Mesendoderm (in vitro differentiated cells): ENCODE measurements around the gene RABEPK.
A peak's percentile ranks its signal among the peaks of the same experiment; 100 is the strongest.
"Not testable (repeated sequence)": the region's sequence is repeated elsewhere in the genome, so short reads cannot be mapped to it uniquely, and the experiment has no call there.

ENCODE experiments used
- DNase-seq: peaks from one replicate; pipeline ENCODE4 v3.0.0; 2013
- H2AK5ac ChIP-seq: 2 replicates; pipeline ENCODE4 v1.6.1; 2013; ENCODE audit warnings: low read length, inconsistent platforms
- H2BK120ac ChIP-seq: 2 replicates; pipeline ENCODE4 v1.6.1; 2013; ENCODE audit warnings: low read depth, mild to moderate bottlenecking, low read length, moderate library complexity, mixed read lengths
- H2BK15ac ChIP-seq: replicated peaks from 2 replicates; pipeline ENCODE4 v1.6.1; 2013; ENCODE audit warnings: low read depth, mild to moderate bottlenecking, moderate library complexity
- H2BK5ac ChIP-seq: 2 replicates; pipeline ENCODE4 v1.6.1; 2013; ENCODE audit warnings: low read length, inconsistent platforms
- H3K18ac ChIP-seq: 2 replicates; pipeline ENCODE4 v1.6.1; 2013; ENCODE audit warnings: mild to moderate bottlenecking, low read length, mixed read lengths
- H3K23ac ChIP-seq: one replicate; pipeline ENCODE4 v1.6.1; 2013; ENCODE audit warnings: low read length
- H3K27ac ChIP-seq: 2 replicates; pipeline ENCODE4 v1.5.1; 2013; ENCODE audit warnings: low read depth, mild to moderate bottlenecking, inconsistent platforms, low read length, moderate library complexity
- H3K27me3 ChIP-seq: 2 replicates; pipeline ENCODE4 v1.6.1; 2013; ENCODE audit warnings: low read length, control low read depth, mild to moderate bottlenecking, inconsistent platforms; ENCODE audit not compliant: insufficient read depth, poor library complexity
- H3K36me3 ChIP-seq: 2 replicates; pipeline ENCODE4 v1.6.1; 2013; ENCODE audit warnings: low read length, inconsistent platforms; ENCODE audit not compliant: control insufficient read depth, insufficient read depth
- H3K4ac ChIP-seq: one replicate; pipeline ENCODE4 v1.6.1; 2013; ENCODE audit warnings: low read depth, mild to moderate bottlenecking, low read length, moderate library complexity
- H3K4me1 ChIP-seq: 2 replicates; pipeline ENCODE4 v1.6.1; 2013; ENCODE audit warnings: low read depth, low read length, inconsistent platforms; ENCODE audit not compliant: control insufficient read depth
- H3K4me2 ChIP-seq: 2 replicates; pipeline ENCODE4 v1.6.1; 2013; ENCODE audit warnings: low read length
- H3K4me3 ChIP-seq: 2 replicates; pipeline ENCODE4 v1.5.1; 2013; ENCODE audit warnings: mild to moderate bottlenecking, low read length
- H3K56ac ChIP-seq: one replicate; pipeline ENCODE4 v1.6.1; 2013; ENCODE audit warnings: low read length
- H3K79me1 ChIP-seq: 2 replicates; pipeline ENCODE4 v1.6.1; 2013; ENCODE audit warnings: low read length, inconsistent platforms
- H3K79me2 ChIP-seq: 2 replicates; pipeline ENCODE4 v1.6.1; 2013; ENCODE audit warnings: mild to moderate bottlenecking, low read length; ENCODE audit not compliant: control insufficient read depth, insufficient read depth
- H3K9ac ChIP-seq: 2 replicates; pipeline ENCODE4 v1.6.1; 2013; ENCODE audit warnings: low read length, inconsistent platforms
- H4K5ac ChIP-seq: one replicate; pipeline ENCODE4 v1.6.1; 2013; ENCODE audit warnings: low read length
- H4K8ac ChIP-seq: one replicate; pipeline ENCODE4 v1.6.1; 2013; ENCODE audit warnings: low read depth, mild to moderate bottlenecking, control low read depth, low read length, moderate library complexity
- WGBS: extraction: QIAGEN DNeasy Blood & Tissue Kit; methylation state at CpG from one replicate; pipeline ENCODE4 v1.1.7; 2013; ENCODE audit warnings: low lambda C conversion rate, missing lambda C conversion rate; ENCODE audit not compliant: insufficient coverage; ENCODE audit errors: extremely low coverage; 5-methylcytosine and 5-hydroxymethylcytosine counted together

RABEPK gene

GRCh38 chr9:125202846-125203618, 2.7 kb downstream of the RABEPK start:
- H4K5ac ChIP-seq: no peak overlapping the region
- H3K36me3 ChIP-seq: peaks cover 5% of the 10 kb centered on the region
- no peak overlapping the region for H3K27ac ChIP-seq
- no peak overlapping the region for H3K23ac ChIP-seq
- H3K79me2 ChIP-seq: peaks cover 2% of the 10 kb centered on the region
- H2BK5ac ChIP-seq: no peak overlapping the region
- H3K56ac ChIP-seq: no peak overlapping the region
- no peak overlapping the region for H4K8ac ChIP-seq
- H3K4me2 ChIP-seq: no peak overlapping the region
- H3K4me1 ChIP-seq: peaks cover 4% of the 10 kb centered on the region
- no peaks in the 10 kb centered on the region for H3K27me3 ChIP-seq
- no peak overlapping the region for H2BK120ac ChIP-seq
- no peak overlapping the region for H3K9ac ChIP-seq
- H3K18ac ChIP-seq: no peak overlapping the region
- H2AK5ac ChIP-seq: no peak overlapping the region
- H2BK15ac ChIP-seq: no peak overlapping the region
- no CpG with 5 or more reads among the region's 1 CpG for WGBS
- H3K4ac ChIP-seq: no peak overlapping the region
- H3K79me1 ChIP-seq: peaks cover 2% of the 10 kb centered on the region
- H3K4me3 ChIP-seq: no peak overlapping the region
- DNase-seq: peak; percentile 13

GRCh38 chr9:125204477-125204876, 4.1 kb downstream of the RABEPK start:
- no peak overlapping the region for H2AK5ac ChIP-seq
- H3K4me1 ChIP-seq: peaks cover 4% of the 10 kb centered on the region
- H3K56ac ChIP-seq: no peak overlapping the region
- no peak overlapping the region for H2BK15ac ChIP-seq
- H4K5ac ChIP-seq: no peak overlapping the region
- no peak overlapping the region for H2BK5ac ChIP-seq
- H3K79me2 ChIP-seq: peaks cover 2% of the 10 kb centered on the region
- no peak overlapping the region for H2BK120ac ChIP-seq
- no peak overlapping the region for H4K8ac ChIP-seq
- DNase-seq: no peak
- peaks cover 5% of the 10 kb centered on the region for H3K36me3 ChIP-seq
- no peak overlapping the region for H3K18ac ChIP-seq
- H3K23ac ChIP-seq: no peak overlapping the region
- H3K9ac ChIP-seq: no peak overlapping the region
- peaks cover 2% of the 10 kb centered on the region for H3K79me1 ChIP-seq
- no peak overlapping the region for H3K4ac ChIP-seq
- no peak overlapping the region for H3K27ac ChIP-seq
- no CpG with 5 or more reads among the region's 3 CpGs for WGBS
- no peak overlapping the region for H3K4me2 ChIP-seq
- H3K27me3 ChIP-seq: no peaks in the 10 kb centered on the region
- no peak overlapping the region for H3K4me3 ChIP-seq

GRCh38 chr9:125214186-125214585, 13.8 kb downstream of the RABEPK start:
- H3K4me3 ChIP-seq: no peak overlapping the region
- H3K23ac ChIP-seq: no peak overlapping the region
- no peak overlapping the region for H3K4me2 ChIP-seq
- H2BK120ac ChIP-seq: no peak overlapping the region
- H2BK15ac ChIP-seq: no peak overlapping the region
- DNase-seq: no peak
- H3K79me2 ChIP-seq: no peaks in the 10 kb centered on the region
- H2AK5ac ChIP-seq: no peak overlapping the region
- H3K56ac ChIP-seq: no peak overlapping the region
- H3K4me1 ChIP-seq: no peaks in the 10 kb centered on the region
- WGBS: no CpG with 5 or more reads among the region's 5 CpGs
- H3K9ac ChIP-seq: no peak overlapping the region
- no peak overlapping the region for H4K5ac ChIP-seq
- H3K4ac ChIP-seq: no peak overlapping the region
- H3K36me3 ChIP-seq: no peaks in the 10 kb centered on the region
- no peak overlapping the region for H3K27ac ChIP-seq
- no peaks in the 10 kb centered on the region for H3K27me3 ChIP-seq
- no peak overlapping the region for H2BK5ac ChIP-seq
- no peak overlapping the region for H3K18ac ChIP-seq
- H4K8ac ChIP-seq: no peak overlapping the region
- H3K79me1 ChIP-seq: no peaks in the 10 kb centered on the region

- no peak overlapping the region for H3K4me2 ChIP-seq
- H3K27me3 ChIP-seq: no peaks in the 10 kb centered on the region
- H2BK5ac ChIP-seq: no peak overlapping the region
- H2BK120ac ChIP-seq: no peak overlapping the region
- H3K27ac ChIP-seq: no peak overlapping the region
- H3K23ac ChIP-seq: no peak overlapping the region
- H3K79me2 ChIP-seq: no peaks in the 10 kb centered on the region
- H3K4ac ChIP-seq: no peak overlapping the region
- H3K36me3 ChIP-seq: no peaks in the 10 kb centered on the region
- no peak overlapping the region for H4K8ac ChIP-seq
- H3K9ac ChIP-seq: no peak overlapping the region
- H3K4me1 ChIP-seq: no peaks in the 10 kb centered on the region
- H4K5ac ChIP-seq: no peak overlapping the region
- no peak overlapping the region for H3K56ac ChIP-seq
- no peaks in the 10 kb centered on the region for H3K79me1 ChIP-seq
- H3K4me3 ChIP-seq: no peak overlapping the region
- H2BK15ac ChIP-seq: no peak overlapping the region
- no CpG with 5 or more reads among the region's 3 CpGs for WGBS
- H2AK5ac ChIP-seq: no peak overlapping the region
- no peak overlapping the region for H3K18ac ChIP-seq
- DNase-seq: no peak
Measured at GRCh38 chr9:125218621-125219020, 18.3 kb downstream of the RABEPK start.

GRCh38 chr9:125224858-125225257, 24.5 kb downstream of the RABEPK start:
- H2BK15ac ChIP-seq, H3K4me3 ChIP-seq, H3K79me2 ChIP-seq: not testable (repeated sequence)

GRCh38 chr9:125227761-125228160, 27.4 kb downstream of the RABEPK start:
- no peak overlapping the region for H2AK5ac ChIP-seq
- no peak overlapping the region for H3K4ac ChIP-seq
- no peak overlapping the region for H3K23ac ChIP-seq
- H3K79me2 ChIP-seq: no peaks in the 10 kb centered on the region
- no peak for DNase-seq
- H3K27ac ChIP-seq: no peak overlapping the region
- H3K27me3 ChIP-seq: no peaks in the 10 kb centered on the region
- H3K18ac ChIP-seq: no peak overlapping the region
- no peak overlapping the region for H3K9ac ChIP-seq
- no peak overlapping the region for H4K8ac ChIP-seq
- H2BK15ac ChIP-seq: no peak overlapping the region
- H3K4me1 ChIP-seq: no peaks in the 10 kb centered on the region
- H3K79me1 ChIP-seq: no peaks in the 10 kb centered on the region
- WGBS: no CpG with 5 or more reads among the region's 6 CpGs
- H2BK5ac ChIP-seq: no peak overlapping the region
- H3K4me3 ChIP-seq: no peak overlapping the region
- H4K5ac ChIP-seq: no peak overlapping the region
- H3K36me3 ChIP-seq: peaks cover 2% of the 10 kb centered on the region
- no peak overlapping the region for H3K4me2 ChIP-seq
- H3K56ac ChIP-seq: no peak overlapping the region
- no peak overlapping the region for H2BK120ac ChIP-seq

More at GRCh38 chr9:125224858-125225257, 24.5 kb downstream of the RABEPK start:
- H4K8ac ChIP-seq, DNase-seq, H2AK5ac ChIP-seq, H3K27ac ChIP-seq, H3K23ac ChIP-seq, H2BK120ac ChIP-seq, H3K27me3 ChIP-seq, H4K5ac ChIP-seq, H3K9ac ChIP-seq, H3K4me2 ChIP-seq, H3K36me3 ChIP-seq, H3K56ac ChIP-seq, H3K4me1 ChIP-seq, H2BK5ac ChIP-seq, H3K4ac ChIP-seq, H3K18ac ChIP-seq, H3K79me1 ChIP-seq: not testable (repeated sequence)
